PC-3 (cell line): ENCODE measurements around the gene ANLN. TPM values are rescaled to one million over a fixed set of nuclear protein-coding genes. Genes with fewer than 3 reads are reported as not detected.
"Not testable (repeated sequence)": the region's sequence is repeated elsewhere in the genome, so short reads cannot be mapped to it uniquely, and the experiment has no call there.

Source experiments
- ATAC-seq: fragments of 200-7000 bp; cut with Tn5 transposase; 2 replicates; pipeline ENCODE4 v1.9.1; 2020; ENCODE audit warnings: mild to moderate bottlenecking, moderate library complexity
- BruUV-seq: library from RNA; stranded (reverse); fragments of 400-500 nt; replicated peaks from 2 replicates; lab custom pipeline; 2021; lab: Mats Ljungman, UMichigan
- CTCF ChIA-PET: fragments of 300-600 bp; sonication (Branson Sonifier 250); formaldehyde crosslinking; loops from one replicate; lab custom pipeline; 2022; ENCODE audit warnings: antibody characterized with exemption; lab: Charles Lee
- POLR2A ChIA-PET: fragments of 300-600 bp; sonication (Branson Sonifier 250); formaldehyde crosslinking; loops from one replicate; lab custom pipeline; 2022; ENCODE audit warnings: antibody characterized with exemption; ENCODE audit not compliant: unreplicated experiment; lab: Charles Lee
- DNase-seq: peaks from one replicate; pipeline ENCODE4 v3.0.0-alpha.2; 2015
- H2AFZ ChIP-seq: fragments of 300-600 bp; sonication (generic); 2 replicates; pipeline ENCODE4 v1.6.0; 2016; ENCODE audit warnings: antibody characterized with exemption, low read length
- H3F3A ChIP-seq: fragments of 300-600 bp; sonication (generic); one replicate; pipeline ENCODE4 v1.6.0; 2017; ENCODE audit warnings: antibody characterized with exemption, low read length, control low read depth, mild to moderate bottlenecking; ENCODE audit not compliant: unreplicated experiment
- H3K27ac ChIP-seq: fragments of 300-600 bp; sonication (generic); 2 replicates; pipeline ENCODE4 v1.5.1; 2016; ENCODE audit warnings: mild to moderate bottlenecking, low read length
- H3K27me3 ChIP-seq: fragments of 300-600 bp; sonication (generic); 2 replicates; pipeline ENCODE4 v1.6.1; 2016; ENCODE audit warnings: low read length, mixed read lengths
- H3K36me3 ChIP-seq: fragments of 300-600 bp; sonication (generic); 2 replicates; pipeline ENCODE4 v1.6.1; 2016; ENCODE audit warnings: low read depth, mixed run types, low read length, mixed read lengths
- H3K4me1 ChIP-seq: fragments of 300-600 bp; sonication (generic); 2 replicates; pipeline ENCODE4 v1.5.1; 2016; ENCODE audit warnings: low read length; ENCODE audit not compliant: insufficient read depth
- H3K4me2 ChIP-seq: fragments of 300-600 bp; sonication (generic); 2 replicates; pipeline ENCODE4 v1.6.0; 2016; ENCODE audit warnings: low read length
- H3K4me3 ChIP-seq: fragments of 300-600 bp; sonication (generic); 2 replicates; pipeline ENCODE4 v1.5.1; 2016; ENCODE audit warnings: mild to moderate bottlenecking, low read length, mixed read lengths
- H3K79me2 ChIP-seq: fragments of 300-600 bp; sonication (generic); 2 replicates; pipeline ENCODE4 v1.6.1; 2017; ENCODE audit warnings: low read length, mixed read lengths
- H3K9ac ChIP-seq: fragments of 300-600 bp; sonication (generic); 2 replicates; pipeline ENCODE4 v1.6.0; 2016; ENCODE audit warnings: mild to moderate bottlenecking, low read length
- H3K9me2 ChIP-seq: fragments of 300-600 bp; sonication (generic); replicated peaks from 2 replicates; pipeline ENCODE4 v1.6.1; 2016; ENCODE audit warnings: mixed run types, low read length, mixed read lengths
- H3K9me3 ChIP-seq: fragments of 300-600 bp; sonication (generic); 2 replicates; pipeline ENCODE4 v1.6.1; 2016; ENCODE audit warnings: low read length, mixed read lengths
- H4K20me1 ChIP-seq: fragments of 300-600 bp; sonication (generic); 2 replicates; pipeline ENCODE4 v1.6.1; 2016; ENCODE audit warnings: low read length, mixed read lengths
- CTCF ChIP-seq: fragments of 300-600 bp; sonication (generic); conservative IDR thresholded peaks from 2 replicates; pipeline ENCODE4 v1.5.1; 2017; ENCODE audit warnings: antibody characterized with exemption, low read depth, mild to moderate bottlenecking, low read length
- EZH2 ChIP-seq: fragments of 300-600 bp; sonication (generic); IDR thresholded peaks from one replicate; pipeline ENCODE4 v1.6.1; 2017; ENCODE audit warnings: antibody characterized with exemption, mild to moderate bottlenecking, low read length; ENCODE audit not compliant: unreplicated experiment
- EZH2phosphoT487 ChIP-seq: fragments of 300-600 bp; sonication (generic); IDR thresholded peaks from 2 replicates; pipeline ENCODE4 v1.6.1; 2018; ENCODE audit warnings: mild to moderate bottlenecking, antibody characterized with exemption, low read length, borderline replicate concordance
- intact Hi-C: fragments of 100-400 bp; cut with micrococcal nuclease; formaldehyde crosslinking; loops from 2 replicates; pipeline ENCODE4 v1.9.0; 2023
- total RNA-seq: library from RNA; depleted of rRNA; stranded (reverse); fragments of >200 nt; gene quantifications from 2 replicates; pipeline ENCODE4 v1.2.3, GENCODE V29; 2014

The ANLN gene
- total RNA-seq, 1 experiment from 2014 or later = 110 TPM

- H3K9me2 ChIP-seq = no peaks in the 10 kb centered on the region
- ATAC-seq (no peak), DNase-seq (no peak)
- ChIA-PET CTCF (interaction anchor here (0.6 kb wide), 1 partner anchor 20 kb away, joined by 4 read pairs; no protein-coding TSS in a partner anchor), POLR2A (no interaction called here)
- H2AFZ ChIP-seq = no peak overlapping the region
- H3K4me3 ChIP-seq = no peak overlapping the region
- no peak overlapping the region for H3K9ac ChIP-seq
- intact Hi-C loops = no loop called here
- no TSS peak for BruUV-seq
- H3K9me3 ChIP-seq = no peaks in the 10 kb centered on the region
- no peaks in the 10 kb centered on the region for H4K20me1 ChIP-seq
- no peak for TF ChIP-seq EZH2phosphoT487
- no peak for TF ChIP-seq CTCF
- no peak for TF ChIP-seq EZH2
- H3K4me2 ChIP-seq = no peak overlapping the region
- no peaks in the 10 kb centered on the region for H3K4me1 ChIP-seq
- no peak overlapping the region for H3K27ac ChIP-seq
- peaks cover 3% of the 10 kb centered on the region; the same call in 1 of the 2 replicates for H3K27me3 ChIP-seq
- no peaks in the 10 kb centered on the region for H3K79me2 ChIP-seq
- no peaks in the 10 kb centered on the region for H3K36me3 ChIP-seq
- H3F3A ChIP-seq = no peaks in the 10 kb centered on the region
Observed at GRCh38 chr7:36460811-36461429, 71.3 kb downstream of the ANLN start.

GRCh38 chr7:36462551-36463137, 73.0 kb downstream of the ANLN start:
- Histone ChIP-seq H4K20me1 (no peaks in the 10 kb centered on the region), H3K27me3 (peaks cover 3% of the 10 kb centered on the region; the same call in 1 of the 2 replicates), H3K9me2 (no peaks in the 10 kb centered on the region), H3F3A (no peaks in the 10 kb centered on the region), H3K4me2 (no peak overlapping the region), H3K4me3 (no peak overlapping the region), H3K9ac (no peak overlapping the region), H3K4me1 (no peaks in the 10 kb centered on the region), H3K27ac (no peak overlapping the region), H2AFZ (no peak overlapping the region), H3K36me3 (no peaks in the 10 kb centered on the region), H3K9me3 (no peaks in the 10 kb centered on the region), H3K79me2 (no peaks in the 10 kb centered on the region)
- ATAC-seq = no peak
- DNase-seq = no peak
- POLR2A ChIA-PET = no interaction called here
- BruUV-seq = no TSS peak
- CTCF ChIA-PET = no interaction called here
- TF ChIP-seq CTCF = no peak
- TF ChIP-seq EZH2phosphoT487 = no peak
- TF ChIP-seq EZH2 = no peak
- intact Hi-C loops = no loop called here

GRCh38 chr7:36464271-36464670, 74.6 kb downstream of the ANLN start:
- peaks cover 3% of the 10 kb centered on the region; the same call in 1 of the 2 replicates for H3K27me3 ChIP-seq
- H3K9me2 ChIP-seq = no peaks in the 10 kb centered on the region
- no TSS peak for BruUV-seq
- H2AFZ ChIP-seq = no peak overlapping the region
- POLR2A ChIA-PET = no interaction called here
- no peaks in the 10 kb centered on the region for H3F3A ChIP-seq
- CTCF ChIA-PET = no interaction called here
- no peaks in the 10 kb centered on the region for H3K9me3 ChIP-seq
- H3K4me3 ChIP-seq = no peak overlapping the region
- H3K4me2 ChIP-seq = no peak overlapping the region
- no peak overlapping the region for H3K9ac ChIP-seq
- no peaks in the 10 kb centered on the region for H4K20me1 ChIP-seq
- no peaks in the 10 kb centered on the region for H3K79me2 ChIP-seq
- H3K36me3 ChIP-seq = no peaks in the 10 kb centered on the region
- intact Hi-C loops = no loop called here
- H3K27ac ChIP-seq = no peak overlapping the region
- H3K4me1 ChIP-seq = no peaks in the 10 kb centered on the region
- TF ChIP-seq EZH2phosphoT487 (no peak), EZH2 (no peak), CTCF (no peak)
- no peak for DNase-seq
- ATAC-seq = no peak

GRCh38 chr7:36466001-36466400, 76.3 kb downstream of the ANLN start:
- H3K27me3 ChIP-seq, H3K4me1 ChIP-seq, H3K9ac ChIP-seq, H3K27ac ChIP-seq, intact Hi-C loops, POLR2A ChIA-PET, ATAC-seq, H3K79me2 ChIP-seq, H3K4me2 ChIP-seq, H2AFZ ChIP-seq, BruUV-seq, H3F3A ChIP-seq, H3K9me2 ChIP-seq, DNase-seq, H4K20me1 ChIP-seq, H3K9me3 ChIP-seq, CTCF ChIA-PET, H3K4me3 ChIP-seq, H3K36me3 ChIP-seq: not testable (repeated sequence)
